HepG2 (cell line): ENCODE data around the gene PTX4. TPM values are rescaled to one million over a fixed set of nuclear protein-coding genes. Genes with fewer than 3 reads are reported as not detected.

ENCODE experiments used
- ATAC-seq: fragments of 200-7000 bp; cut with Tn5 transposase; 3 replicates; pipeline ENCODE4 v1.9.1; 2020; ENCODE audit warnings: mild to moderate bottlenecking, moderate library complexity
- BruUV-seq: library from RNA; stranded (reverse); fragments of 400-500 nt; replicated peaks from 2 replicates; lab custom pipeline; 2021; lab: Mats Ljungman, UMichigan
- CTCF ChIA-PET: fragments of 300-600 bp; formaldehyde crosslinking; extraction: SDS; loops from one replicate; lab custom pipeline; 2021; ENCODE audit warnings: low total read pairs, inconsistent platforms, low intra/inter-chr PET ratio; lab: Yijun Ruan, JAX
- POLR2A ChIA-PET: fragments of 350-600 bp; sonication (Branson Sonifier 250); formaldehyde crosslinking; loops from one replicate; lab custom pipeline; 2020; ENCODE audit warnings: antibody characterized with exemption, inconsistent platforms; lab: Yijun Ruan, JAX
- DNase-seq: peaks from one replicate; pipeline ENCODE4 v3.0.0-alpha.2; 2015; ENCODE audit warnings: low spot score
- FAIRE-seq: peaks from 3 replicates; lab custom pipeline; 2011; peaks lifted over from hg19 to GRCh38; lab: Jason Lieb, UNC
- H2AFZ ChIP-seq: one replicate; pipeline ENCODE4 v1.6.1; 2011; ENCODE audit warnings: low read length, inconsistent platforms
- H3K27ac ChIP-seq: fragments of 300-600 bp; 3 replicates; pipeline ENCODE4 v1.8.0; 2011; ENCODE audit warnings: mixed run types, mild to moderate bottlenecking, mixed read lengths, low read length, inconsistent platforms; ENCODE audit not compliant: insufficient read depth; ENCODE audit errors: extremely low read length
- H3K27me3 ChIP-seq, 2 experiments: fragments of 200-600 bp in 1 of 2; 2 replicates in 1 of 2; 3 replicates in 1 of 2; pipeline versions ENCODE4 v1.6.0 to v1.8.0; 2011; ENCODE audit warnings: low read length in 2 of 2, mild to moderate bottlenecking in 2 of 2, moderate library complexity in 2 of 2, inconsistent platforms in 1 of 2; ENCODE audit not compliant: insufficient read depth in 2 of 2, control insufficient read depth in 1 of 2
- H3K36me3 ChIP-seq, 2 experiments: fragments of 200-600 bp in 1 of 2; replicated peaks in 1 of 2; 2 replicates in 1 of 2; 3 replicates in 1 of 2; pipeline versions ENCODE4 v1.5.1 to v1.8.0; 2011; ENCODE audit warnings: low read length in 2 of 2, inconsistent platforms in 1 of 2; ENCODE audit not compliant: insufficient read depth in 2 of 2, control insufficient read depth in 1 of 2
- H3K4me1 ChIP-seq: 2 replicates; pipeline ENCODE4 v1.5.1; 2012; ENCODE audit warnings: low read length, inconsistent platforms; ENCODE audit not compliant: insufficient read depth
- H3K4me2 ChIP-seq: 2 replicates; pipeline ENCODE4 v1.6.0; 2011; ENCODE audit warnings: low read depth, low read length, inconsistent platforms
- H3K4me3 ChIP-seq, 3 experiments: fragments of 200-600 bp in 1 of 3; sonication (generic), shearing (Covaris generic) in 1 of 3; replicated peaks in 1 of 3; 2 replicates each; pipeline ENCODE4 v1.5.1; 2011 to 2016; ENCODE audit warnings: low read length in 3 of 3, inconsistent platforms in 2 of 3, low read depth in 2 of 3, mild to moderate bottlenecking in 2 of 3, control low read depth in 1 of 3, mixed read lengths in 1 of 3; ENCODE audit not compliant: insufficient read depth in 1 of 3
- H3K79me2 ChIP-seq: one replicate; pipeline ENCODE4 v1.6.1; 2011; ENCODE audit warnings: low read length, inconsistent platforms; ENCODE audit not compliant: insufficient read depth
- H3K9ac ChIP-seq: 2 replicates; pipeline ENCODE4 v1.6.0; 2011; ENCODE audit warnings: mild to moderate bottlenecking, low read depth, low read length, inconsistent platforms; ENCODE audit not compliant: insufficient read depth
- H3K9me3 ChIP-seq: 2 replicates; pipeline ENCODE4 v1.5.1; 2012; ENCODE audit warnings: mild to moderate bottlenecking, low read length
- H4K20me1 ChIP-seq: 2 replicates; pipeline ENCODE4 v1.6.0; 2011; ENCODE audit warnings: inconsistent platforms, mild to moderate bottlenecking, low read length, moderate library complexity; ENCODE audit not compliant: insufficient read depth
- BRCA1 ChIP-seq: sonication (generic); formaldehyde crosslinking; IDR thresholded peaks from 2 replicates; pipeline ENCODE4 v1.4.0; 2020; ENCODE audit warnings: missing genetic modification reagents
- DNMT1 ChIP-seq: sonication (generic); formaldehyde crosslinking; IDR thresholded peaks from 2 replicates; pipeline ENCODE4 v1.5.1; 2020; ENCODE audit warnings: mild to moderate bottlenecking, missing genetic modification reagents
- HNRNPUL1 ChIP-seq: fragments of 200-400 bp; formaldehyde crosslinking; IDR thresholded peaks from 2 replicates; pipeline ENCODE4 v1.6.1; 2017; ENCODE audit warnings: low read depth, mild to moderate bottlenecking, low read length, moderate library complexity
- KDM3A ChIP-seq: IDR thresholded peaks from 2 replicates; pipeline ENCODE4 v1.6.1; 2018; ENCODE audit warnings: low read depth, missing compliant biosample characterization
- MAF1 ChIP-seq: sonication (generic); formaldehyde crosslinking; IDR thresholded peaks from 2 replicates; pipeline ENCODE4 v1.5.0; 2020; ENCODE audit warnings: missing genetic modification reagents, borderline replicate concordance
- PAX8 ChIP-seq: sonication (generic); formaldehyde crosslinking; IDR thresholded peaks from 2 replicates; pipeline ENCODE4 v1.8.0; 2022; ENCODE audit warnings: mild to moderate bottlenecking, missing genetic modification reagents, borderline replicate concordance
- SMARCE1 ChIP-seq: fragments of 450-650 bp; IDR thresholded peaks from 2 replicates; pipeline ENCODE4 v1.6.1; 2017; ENCODE audit warnings: borderline replicate concordance
- SNAI1 ChIP-seq: sonication (generic); formaldehyde crosslinking; IDR thresholded peaks from 2 replicates; pipeline ENCODE4 v1.5.0; 2020; ENCODE audit warnings: mild to moderate bottlenecking, missing genetic modification reagents, borderline replicate concordance
- ZC3H4 ChIP-seq: sonication (generic); formaldehyde crosslinking; IDR thresholded peaks from 2 replicates; pipeline ENCODE4 v1.4.0; 2020; ENCODE audit warnings: missing genetic modification reagents, borderline replicate concordance
- ZIK1 ChIP-seq: sonication (generic); formaldehyde crosslinking; IDR thresholded peaks from 2 replicates; pipeline ENCODE4 v1.5.0; 2020; ENCODE audit warnings: mild to moderate bottlenecking, low read depth, missing genetic modification reagents, borderline replicate concordance
- ZNF317 ChIP-seq: sonication (generic); formaldehyde crosslinking; IDR thresholded peaks from 2 replicates; pipeline ENCODE4 v1.5.0; 2020; ENCODE audit warnings: mild to moderate bottlenecking, missing genetic modification reagents
- ZNF547 ChIP-seq: sonication (generic); formaldehyde crosslinking; IDR thresholded peaks from 2 replicates; pipeline ENCODE4 v1.5.1; 2020; ENCODE audit warnings: mild to moderate bottlenecking, missing genetic modification reagents
- ZNF614 ChIP-seq: IDR thresholded peaks from 2 replicates; pipeline ENCODE4 v1.6.1; 2018; ENCODE audit warnings: missing biosample characterization, missing genetic modification reagents, inconsistent platforms, borderline replicate concordance
- ZNF713 ChIP-seq: sonication (generic); formaldehyde crosslinking; IDR thresholded peaks from 2 replicates; pipeline ENCODE4 v1.4.0; 2020; ENCODE audit warnings: mild to moderate bottlenecking, missing genetic modification reagents
- ZNF761 ChIP-seq: sonication (generic); formaldehyde crosslinking; conservative IDR thresholded peaks from 2 replicates; pipeline ENCODE4 v1.4.0; 2020; ENCODE audit warnings: mild to moderate bottlenecking, missing genetic modification reagents
- WGBS: methylation state at CpG from one replicate; pipeline ENCODE4 v1.1.6; 2017; ENCODE audit warnings: low lambda C conversion rate; 5-methylcytosine and 5-hydroxymethylcytosine counted together
- in situ Hi-C: cut with HindIII; loops from 2 replicates; pipeline ENCODE4 v1.10.0; 2017; ENCODE audit warnings: low pct_unique_long_range_greater_than_20kb; ENCODE audit not compliant: extremely low pct_ligation_motif_present
- intact Hi-C: fragments of 100-400 bp; cut with micrococcal nuclease; formaldehyde crosslinking; loops from one replicate; pipeline ENCODE4 v1.10.0; 2022; ENCODE audit not compliant: unreplicated experiment
- polyA plus RNA-seq, 8 experiments: library from polyadenylated mRNA; depleted of rRNA in 3 of 8; stranded (reverse) in 7 of 8; unstranded in 1 of 8; fragments of >200 nt; fragmentation: Illumina TruSeq in 4 of 8; extraction: Trizol in 4 of 8; gene quantifications; 2 replicates each; pipeline versions ENCODE4 v1.2.1 to v1.2.3, GENCODE V29; 2011 to 2016; ENCODE audit warnings: low read depth in 4 of 8, missing spikeins in 1 of 8, mixed read lengths in 1 of 8; ENCODE audit not compliant: insufficient read depth in 1 of 8
- total RNA-seq, 5 experiments: library from RNA; depleted of rRNA; stranded (reverse); fragments of >200 nt; fragmentation: Illumina TruSeq; extraction: Trizol; gene quantifications; 2 replicates each; pipeline ENCODE4 v1.2.3, GENCODE V29; 2016; ENCODE audit warnings: low read depth in 1 of 5
- TF ChIP-seq, protein P1 (sequence below): sonication (generic); formaldehyde crosslinking; IDR thresholded peaks from 2 replicates; pipeline ENCODE4 v1.4.0; 2020; ENCODE audit warnings: missing genetic modification reagents
- TF ChIP-seq, protein P2 (sequence below): IDR thresholded peaks from 2 replicates; pipeline ENCODE4 v1.6.1; 2016; ENCODE audit warnings: missing compliant biosample characterization, missing genetic modification reagents, borderline replicate concordance
- TF ChIP-seq, protein P3 (sequence below): sonication (generic); formaldehyde crosslinking; conservative IDR thresholded peaks from 2 replicates; pipeline ENCODE4 v1.8.1; 2023; ENCODE audit warnings: missing genetic modification reagents
- TF ChIP-seq, protein P4 (sequence below): sonication (generic); formaldehyde crosslinking; IDR thresholded peaks from 2 replicates; pipeline ENCODE4 v1.4.0; 2020; ENCODE audit warnings: missing genetic modification reagents
- TF ChIP-seq, protein P5 (sequence below): sonication (generic); formaldehyde crosslinking; IDR thresholded peaks from 2 replicates; pipeline ENCODE4 v1.5.0; 2020; ENCODE audit warnings: missing genetic modification reagents

The PTX4 gene
- total and polyA plus RNA-seq, 2 of the 13 experiments (the other 11 are each of a cell fraction or from before 2014, with no cell fraction given), result 0.04 TPM; not detected in 1

DNA sequence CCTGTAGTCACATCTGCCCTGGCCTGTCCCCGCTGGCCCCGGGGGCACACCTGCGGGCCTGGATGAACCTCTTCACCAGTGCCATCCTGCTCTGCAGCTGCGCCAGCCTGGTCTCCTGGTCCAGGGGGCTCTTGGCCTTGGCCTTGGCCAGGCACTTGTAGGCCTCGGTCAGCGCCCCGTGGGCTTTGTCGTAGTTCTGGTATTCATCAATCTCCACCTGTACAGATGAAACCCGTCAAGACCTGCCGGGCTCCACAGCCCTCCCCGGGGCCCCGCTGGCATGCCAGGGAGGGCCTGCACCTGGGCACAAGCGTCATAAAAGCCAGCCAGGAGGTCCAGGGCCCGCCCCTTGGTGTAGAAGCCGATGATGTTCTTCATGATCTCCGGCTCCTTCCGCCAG, 31.1 kb upstream of the PTX4 start (continued):
- TF ChIP-seq ZNF713 (no peak), ZC3H4 (no peak), BRCA1 (CRISPR knock-in tag) (no peak), DNMT1 (no peak), SNAI1 (CRISPR knock-in tag) (no peak), PAX8 (CRISPR knock-in tag) (no peak)

DNA sequence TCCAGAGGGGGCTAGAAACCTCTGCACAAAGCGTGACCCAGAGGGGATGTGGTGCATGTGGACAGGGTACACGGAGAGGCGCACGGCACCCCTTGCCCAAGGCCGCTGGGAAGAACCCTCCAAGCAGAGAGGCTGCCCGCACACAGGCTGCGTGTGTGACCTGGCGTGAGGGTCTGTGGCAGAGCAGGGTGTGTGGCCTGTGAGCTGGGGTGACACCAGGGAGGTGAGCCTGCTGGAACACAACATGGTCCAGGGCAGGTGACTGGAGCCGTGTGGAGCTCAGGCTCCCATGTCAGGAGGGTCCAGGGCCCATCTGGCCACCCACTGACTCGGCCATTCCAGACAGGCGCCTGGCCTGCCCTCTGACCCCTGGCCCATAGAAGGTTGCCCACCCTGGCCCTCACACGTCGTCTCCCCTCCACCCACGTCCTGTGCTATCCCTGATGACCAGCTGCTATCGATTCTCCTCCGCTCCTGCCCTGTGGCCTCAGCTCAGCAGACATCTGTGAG, 29.9 kb upstream of the PTX4 start:
- CTCF ChIA-PET, result no interaction called here
- intact Hi-C loops (no loop called here), in situ Hi-C loops (no loop called here)
- no peak for FAIRE-seq
- Histone ChIP-seq H3K4me3 (no peak overlapping the region), H3K9ac (no peak overlapping the region), H2AFZ (no peak overlapping the region), H3K79me2 (no peaks in the 10 kb centered on the region), H3K36me3 (peaks cover 0 to 1% of the 10 kb centered on the region in 2 experiments; a peak in 1 of 5 replicates), H3K27me3 (no peaks in the 10 kb centered on the region), H3K9me3 (no peaks in the 10 kb centered on the region), H3K4me1 (no peaks in the 10 kb centered on the region), H4K20me1 (no peaks in the 10 kb centered on the region), H3K4me2 (no peak overlapping the region), H3K27ac (no peak overlapping the region)
- 95% methylated on average over 10 of the region's 16 CpGs for WGBS
- DNase-seq, result no peak
- POLR2A ChIA-PET, result no interaction called here
- peak; percentile 30 for ATAC-seq
- BruUV-seq, result no TSS peak
- TF ChIP-seq HNRNPUL1 (no peak), ZNF614 (CRISPR knock-in tag) (no peak), SMARCE1 (no peak), ZNF547 (CRISPR knock-in tag) (no peak), MAF1 (CRISPR knock-in tag) (no peak), ZIK1 (no peak), KDM3A (CRISPR knock-in tag) (no peak), ZNF317 (no peak), ZNF761 (CRISPR knock-in tag) (no peak)
- TF ChIP-seq, protein P1, sequence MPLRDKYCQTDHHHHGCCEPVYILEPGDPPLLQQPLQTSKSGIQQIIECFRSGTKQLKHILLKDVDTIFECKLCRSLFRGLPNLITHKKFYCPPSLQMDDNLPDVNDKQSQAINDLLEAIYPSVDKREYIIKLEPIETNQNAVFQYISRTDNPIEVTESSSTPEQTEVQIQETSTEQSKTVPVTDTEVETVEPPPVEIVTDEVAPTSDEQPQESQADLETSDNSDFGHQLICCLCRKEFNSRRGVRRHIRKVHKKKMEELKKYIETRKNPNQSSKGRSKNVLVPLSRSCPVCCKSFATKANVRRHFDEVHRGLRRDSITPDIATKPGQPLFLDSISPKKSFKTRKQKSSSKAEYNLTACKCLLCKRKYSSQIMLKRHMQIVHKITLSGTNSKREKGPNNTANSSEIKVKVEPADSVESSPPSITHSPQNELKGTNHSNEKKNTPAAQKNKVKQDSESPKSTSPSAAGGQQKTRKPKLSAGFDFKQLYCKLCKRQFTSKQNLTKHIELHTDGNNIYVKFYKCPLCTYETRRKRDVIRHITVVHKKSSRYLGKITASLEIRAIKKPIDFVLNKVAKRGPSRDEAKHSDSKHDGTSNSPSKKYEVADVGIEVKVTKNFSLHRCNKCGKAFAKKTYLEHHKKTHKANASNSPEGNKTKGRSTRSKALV (CRISPR knock-in tag), result no peak
- TF ChIP-seq, protein P2, sequence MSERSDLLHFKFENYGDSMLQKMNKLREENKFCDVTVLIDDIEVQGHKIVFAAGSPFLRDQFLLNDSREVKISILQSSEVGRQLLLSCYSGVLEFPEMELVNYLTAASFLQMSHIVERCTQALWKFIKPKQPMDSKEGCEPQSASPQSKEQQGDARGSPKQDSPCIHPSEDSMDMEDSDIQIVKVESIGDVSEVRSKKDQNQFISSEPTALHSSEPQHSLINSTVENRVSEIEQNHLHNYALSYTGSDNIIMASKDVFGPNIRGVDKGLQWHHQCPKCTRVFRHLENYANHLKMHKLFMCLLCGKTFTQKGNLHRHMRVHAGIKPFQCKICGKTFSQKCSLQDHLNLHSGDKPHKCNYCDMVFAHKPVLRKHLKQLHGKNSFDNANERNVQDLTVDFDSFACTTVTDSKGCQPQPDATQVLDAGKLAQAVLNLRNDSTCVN (CRISPR knock-in tag), result no peak
- TF ChIP-seq, protein P3, sequence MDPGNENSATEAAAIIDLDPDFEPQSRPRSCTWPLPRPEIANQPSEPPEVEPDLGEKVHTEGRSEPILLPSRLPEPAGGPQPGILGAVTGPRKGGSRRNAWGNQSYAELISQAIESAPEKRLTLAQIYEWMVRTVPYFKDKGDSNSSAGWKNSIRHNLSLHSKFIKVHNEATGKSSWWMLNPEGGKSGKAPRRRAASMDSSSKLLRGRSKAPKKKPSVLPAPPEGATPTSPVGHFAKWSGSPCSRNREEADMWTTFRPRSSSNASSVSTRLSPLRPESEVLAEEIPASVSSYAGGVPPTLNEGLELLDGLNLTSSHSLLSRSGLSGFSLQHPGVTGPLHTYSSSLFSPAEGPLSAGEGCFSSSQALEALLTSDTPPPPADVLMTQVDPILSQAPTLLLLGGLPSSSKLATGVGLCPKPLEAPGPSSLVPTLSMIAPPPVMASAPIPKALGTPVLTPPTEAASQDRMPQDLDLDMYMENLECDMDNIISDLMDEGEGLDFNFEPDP (CRISPR knock-in tag), result no peak
- TF ChIP-seq, protein P4, sequence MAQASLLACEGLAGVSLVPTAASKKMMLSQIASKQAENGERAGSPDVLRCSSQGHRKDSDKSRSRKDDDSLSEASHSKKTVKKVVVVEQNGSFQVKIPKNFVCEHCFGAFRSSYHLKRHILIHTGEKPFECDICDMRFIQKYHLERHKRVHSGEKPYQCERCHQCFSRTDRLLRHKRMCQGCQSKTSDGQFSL, result no peak
- TF ChIP-seq, protein P5, sequence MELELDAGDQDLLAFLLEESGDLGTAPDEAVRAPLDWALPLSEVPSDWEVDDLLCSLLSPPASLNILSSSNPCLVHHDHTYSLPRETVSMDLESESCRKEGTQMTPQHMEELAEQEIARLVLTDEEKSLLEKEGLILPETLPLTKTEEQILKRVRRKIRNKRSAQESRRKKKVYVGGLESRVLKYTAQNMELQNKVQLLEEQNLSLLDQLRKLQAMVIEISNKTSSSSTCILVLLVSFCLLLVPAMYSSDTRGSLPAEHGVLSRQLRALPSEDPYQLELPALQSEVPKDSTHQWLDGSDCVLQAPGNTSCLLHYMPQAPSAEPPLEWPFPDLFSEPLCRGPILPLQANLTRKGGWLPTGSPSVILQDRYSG (CRISPR knock-in tag), result no peak
